Cardiac septum (tissue), 1 donor: ENCODE results near the gene BMP7. TPM values are rescaled to one million over a fixed set of nuclear protein-coding genes. Genes with fewer than 3 reads are reported as not detected.

Source experiments
- DNase-seq: peaks from one replicate; pipeline ENCODE4 v3.0.0-alpha.2; 2020; ENCODE audit warnings: low spot score
- intact Hi-C: fragments of 100-400 bp; cut with DNase I; formaldehyde crosslinking; loops from one replicate; pipeline ENCODE4 v1.14.0; 2022
- total RNA-seq: library from RNA; stranded (reverse); fragmentation: NEBNext Ultra II Directional; extraction: Animal tissue kit (Norgen Biotek cat#: 25700); gene quantifications from one replicate; pipeline ENCODE4 v1.2.1, GENCODE V29; 2021
- donor health status: DM: no; HTN: no; CAD: no.

BMP7 gene
- total RNA-seq, 1 donor from 2014 or later = 2.7 TPM

DNA sequence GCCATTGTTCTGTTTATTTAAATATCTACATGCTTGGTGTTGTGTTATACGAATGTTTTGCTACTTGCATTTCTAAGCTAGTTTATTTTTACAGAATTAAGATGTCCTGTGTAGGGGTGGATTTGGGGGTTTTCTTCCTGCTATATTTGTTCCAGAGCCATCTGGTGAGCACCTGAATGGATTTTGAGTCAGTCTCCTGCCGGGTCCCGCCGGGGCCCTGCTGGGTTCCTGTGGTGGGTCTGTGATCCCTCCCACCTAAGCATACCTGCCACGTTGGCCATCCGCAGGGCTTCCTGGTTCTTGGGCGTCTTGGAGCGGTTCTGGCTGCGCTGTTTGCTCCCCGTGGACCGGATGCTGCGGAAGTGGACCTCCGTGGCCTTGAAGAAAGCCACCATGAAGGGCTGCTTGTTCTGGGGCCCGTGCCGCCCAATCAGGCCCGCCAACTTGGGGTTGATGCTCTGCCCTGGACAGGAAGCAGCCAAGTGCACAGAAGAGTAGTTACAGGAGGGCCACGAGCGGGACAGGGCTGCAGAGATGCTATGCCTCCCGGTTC is 82.9 kb downstream of the BMP7 start:
- intact Hi-C loops = no loop called here

DNA sequence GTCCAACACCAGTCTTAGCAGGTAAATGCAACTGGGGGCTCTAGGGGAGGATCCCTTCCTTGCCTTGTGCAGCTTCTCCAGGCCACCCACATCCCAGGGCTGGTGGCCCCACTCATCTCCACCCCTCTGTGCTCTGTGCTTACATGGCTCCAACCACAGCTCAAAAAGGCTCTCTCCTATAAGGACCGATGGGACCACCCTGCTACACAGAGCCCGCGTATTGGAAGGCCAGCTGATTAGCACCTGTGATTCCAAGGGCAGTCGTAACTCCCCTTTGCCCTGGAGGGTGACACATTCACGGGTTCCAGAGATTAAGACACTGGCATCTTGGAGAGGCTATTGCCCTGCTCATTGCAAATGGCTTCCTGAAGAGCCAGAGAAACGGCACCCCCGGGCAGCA is 84.8 kb downstream of the BMP7 start:
- intact Hi-C loops = no loop called here
- no peak for DNase-seq

More for the DNA sequence above, 82.9 kb downstream of the BMP7 start:
- DNase-seq = no peak

DNA sequence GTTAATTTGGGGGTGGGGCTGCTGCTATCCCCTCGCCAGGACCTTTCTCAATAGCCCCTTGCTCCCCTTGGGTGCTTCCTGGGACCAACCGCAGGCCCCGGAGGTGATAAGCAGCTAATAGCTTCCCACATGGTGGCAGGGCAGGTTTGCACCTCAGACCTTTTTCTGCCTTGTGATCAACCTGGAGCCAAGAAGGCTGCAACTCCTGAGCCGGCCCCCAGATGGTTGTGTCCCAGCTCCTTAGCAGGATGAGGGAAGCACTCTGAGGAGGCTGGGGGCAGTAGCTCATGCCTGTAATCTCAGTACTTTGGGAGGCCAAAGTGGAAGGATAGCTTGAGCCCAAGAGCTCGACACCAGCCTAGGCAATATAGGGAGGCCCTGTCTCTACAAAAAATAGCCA is 85.5 kb downstream of the BMP7 start:
- DNase-seq = no peak
- intact Hi-C loops = no loop called here

DNA sequence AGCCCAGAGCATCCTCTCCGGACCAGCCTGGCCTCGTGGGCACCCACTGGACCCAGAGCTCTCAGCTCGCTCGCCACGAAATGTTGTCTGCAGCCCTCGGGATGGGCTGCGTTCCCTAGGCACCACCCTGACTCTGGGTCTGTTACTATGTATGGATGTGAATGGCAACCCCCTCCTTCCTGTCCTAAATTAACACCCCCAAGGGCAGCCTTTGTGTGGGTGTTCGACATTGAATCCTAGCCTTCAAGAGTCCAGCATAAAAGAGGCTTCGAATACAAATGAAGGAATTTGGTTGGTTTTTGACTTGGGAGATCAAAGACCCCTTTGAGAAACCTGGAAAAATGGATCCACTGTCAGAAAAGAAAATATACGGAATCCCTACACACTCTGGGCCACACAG is 86.1 kb downstream of the BMP7 start:
- intact Hi-C loops = no loop called here
- no peak for DNase-seq

DNA sequence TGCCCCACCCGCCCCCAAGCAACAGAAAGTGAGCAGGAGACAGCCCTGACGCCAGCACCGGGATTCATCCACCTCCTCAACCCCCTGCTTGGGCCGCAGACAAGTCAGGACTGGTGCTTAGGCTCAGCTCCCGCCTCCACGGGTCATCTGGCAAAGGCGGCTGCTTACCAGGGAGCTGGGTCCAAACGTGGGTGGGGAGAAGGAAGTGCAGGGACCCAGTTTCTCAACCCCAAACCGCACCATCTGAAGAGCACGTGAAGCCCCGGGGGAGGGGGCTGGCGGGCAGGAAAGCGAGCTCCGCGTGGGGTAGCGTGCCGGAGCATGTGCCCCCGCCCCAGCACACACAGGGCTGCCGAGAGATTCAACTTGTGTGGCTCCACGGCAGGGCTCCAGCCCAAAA is 87.2 kb downstream of the BMP7 start:
- DNase-seq = no peak
- intact Hi-C loops = no loop called here

DNA sequence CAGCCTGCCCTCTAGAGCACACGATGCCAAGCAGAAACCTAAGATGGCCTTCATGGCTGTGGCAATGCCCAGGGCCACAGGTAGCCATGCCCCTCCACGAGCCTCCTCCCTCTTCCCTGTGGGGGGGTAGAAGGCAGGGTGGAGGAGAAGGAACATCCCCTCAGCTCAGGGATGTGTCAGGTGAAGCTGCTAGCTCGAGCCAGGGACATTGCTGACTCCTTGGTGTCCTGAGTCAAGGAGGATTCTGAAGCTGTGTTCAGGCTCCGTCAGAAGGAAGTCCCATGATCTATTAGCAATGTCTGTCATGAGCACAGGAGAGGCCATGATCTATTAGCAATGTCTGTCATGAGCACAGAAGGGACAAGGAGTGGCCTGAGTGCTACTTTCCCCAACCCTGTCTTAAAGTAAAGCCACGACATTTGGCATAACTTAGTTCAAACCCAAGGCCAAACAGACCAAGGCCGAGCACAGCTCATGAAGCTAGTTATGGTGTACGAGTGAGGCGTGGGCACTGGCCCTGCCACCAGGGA is 87.8 kb downstream of the BMP7 start:
- intact Hi-C loops = no loop called here
- no peak for DNase-seq

DNA sequence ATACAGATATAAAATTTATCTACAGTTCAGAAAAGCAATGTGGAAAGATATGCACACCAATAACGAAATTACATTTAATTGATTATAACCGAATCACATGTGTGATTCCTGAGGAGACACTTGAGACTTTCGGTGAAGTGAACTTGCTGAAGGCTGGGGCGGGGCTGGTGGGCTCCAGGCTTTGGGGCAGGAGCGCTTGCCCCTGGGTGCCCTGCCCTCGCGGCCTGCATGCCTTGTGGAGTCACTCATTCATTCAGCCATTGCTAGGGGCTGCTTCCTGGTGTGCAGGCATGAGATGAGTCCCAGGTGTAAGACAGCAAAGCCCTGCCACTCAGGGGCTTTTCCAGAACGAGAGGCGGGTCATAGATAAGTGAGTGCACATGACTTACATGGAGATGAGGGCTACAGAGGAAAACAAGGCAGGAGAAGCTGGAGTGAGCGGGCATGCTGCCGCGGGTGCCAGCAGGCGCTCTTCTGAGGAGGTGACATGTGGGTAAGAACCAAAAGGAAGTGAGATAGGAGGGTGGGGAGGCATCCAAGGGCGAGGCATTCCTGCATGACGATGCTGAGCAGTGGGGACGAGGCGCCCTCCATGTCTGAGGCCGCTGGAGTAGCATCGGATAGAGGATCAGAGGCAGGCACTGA is 88.7 kb downstream of the BMP7 start:
- no peak for DNase-seq
- intact Hi-C loops = no loop called here

DNA sequence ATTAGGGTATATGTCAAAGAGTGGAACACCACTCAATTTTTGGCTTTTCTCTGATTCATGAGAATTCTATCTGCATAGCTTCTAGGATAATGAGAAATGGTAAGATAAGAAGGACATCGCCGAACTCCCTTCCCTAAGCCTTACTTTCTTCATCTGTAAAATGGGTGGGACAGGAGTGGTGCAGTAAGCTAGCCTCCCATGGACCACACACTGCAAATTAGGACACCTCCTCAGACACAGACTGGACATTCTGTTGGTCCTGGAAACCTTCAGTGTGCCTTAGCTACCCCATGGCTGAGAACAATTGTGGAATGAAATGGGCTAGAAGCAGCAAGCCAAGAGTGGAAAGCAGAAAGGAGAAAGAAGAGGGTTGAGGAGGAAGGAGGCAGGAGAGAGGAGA is 89.6 kb downstream of the BMP7 start:
- DNase-seq = no peak
- intact Hi-C loops = no loop called here

DNA sequence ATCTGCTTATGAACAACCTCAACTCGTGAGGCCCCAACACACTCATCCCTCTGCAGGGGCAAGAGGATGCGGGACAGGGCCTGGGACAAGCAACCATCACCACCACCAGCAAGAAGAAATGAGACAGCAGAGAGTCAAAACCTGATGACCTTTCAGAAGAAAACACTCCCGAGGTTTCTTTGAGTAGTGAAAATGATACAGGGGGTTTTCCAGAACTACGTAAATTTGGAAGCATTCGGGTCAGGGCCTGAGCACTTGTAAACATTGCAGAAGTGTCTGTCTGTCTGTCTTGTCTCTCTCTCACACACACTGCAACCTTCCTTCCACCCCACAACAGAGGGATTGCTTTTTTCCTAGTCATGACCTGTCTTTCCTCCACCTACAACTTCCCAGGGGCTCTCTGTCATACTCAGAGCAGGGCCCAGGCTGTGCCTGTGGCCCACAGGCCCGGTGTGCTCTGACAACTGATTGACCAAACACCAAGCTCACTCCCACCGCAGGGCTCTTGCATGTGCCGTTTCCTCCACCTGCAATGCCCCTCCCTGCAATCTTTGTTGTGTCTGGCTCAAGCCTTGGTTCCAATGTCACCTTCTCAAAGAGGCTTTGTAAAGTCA is 90.9 kb downstream of the BMP7 start:
- no peak for DNase-seq
- intact Hi-C loops = no loop called here

DNA sequence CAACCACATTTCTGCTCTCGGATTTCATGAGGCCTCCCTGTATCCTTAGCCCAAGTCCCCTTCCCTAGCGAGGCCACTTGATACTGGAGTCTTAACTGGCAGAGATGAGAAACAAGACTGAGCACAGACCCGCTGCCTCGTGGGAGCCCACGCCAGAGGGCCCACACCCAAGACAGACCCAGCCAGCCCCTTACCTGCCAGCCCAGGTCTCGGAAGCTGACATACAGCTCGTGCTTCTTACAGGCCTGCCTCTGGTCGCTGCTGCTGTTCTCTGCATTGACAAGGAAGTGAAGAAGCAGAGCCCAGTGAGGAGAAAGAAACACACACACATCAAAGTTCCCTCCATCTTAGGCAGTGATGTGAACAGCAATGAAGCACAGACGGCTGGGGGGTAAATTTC is 91.7 kb downstream of the BMP7 start:
- no peak for DNase-seq
- intact Hi-C loops = no loop called here

DNA sequence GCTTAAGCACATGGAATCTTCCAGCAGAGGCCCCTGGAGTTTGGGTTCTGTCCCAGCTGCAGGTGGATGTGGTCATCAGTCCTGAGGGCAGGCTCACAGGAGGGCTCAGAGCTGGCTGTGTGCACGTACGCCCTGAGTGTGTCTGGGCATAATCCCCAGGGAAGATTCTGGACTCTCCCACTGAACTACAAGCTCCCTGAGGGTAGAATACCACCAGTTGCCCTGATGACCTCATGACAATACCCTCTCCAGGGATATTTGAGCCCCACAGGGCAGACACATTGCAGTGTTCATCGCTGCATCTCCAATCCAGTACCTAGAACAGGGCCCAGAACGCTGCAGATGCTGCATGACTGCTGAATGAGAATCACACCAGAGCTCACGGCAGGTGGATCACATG is 92.5 kb downstream of the BMP7 start:
- DNase-seq = no peak
- intact Hi-C loops = no loop called here

DNA sequence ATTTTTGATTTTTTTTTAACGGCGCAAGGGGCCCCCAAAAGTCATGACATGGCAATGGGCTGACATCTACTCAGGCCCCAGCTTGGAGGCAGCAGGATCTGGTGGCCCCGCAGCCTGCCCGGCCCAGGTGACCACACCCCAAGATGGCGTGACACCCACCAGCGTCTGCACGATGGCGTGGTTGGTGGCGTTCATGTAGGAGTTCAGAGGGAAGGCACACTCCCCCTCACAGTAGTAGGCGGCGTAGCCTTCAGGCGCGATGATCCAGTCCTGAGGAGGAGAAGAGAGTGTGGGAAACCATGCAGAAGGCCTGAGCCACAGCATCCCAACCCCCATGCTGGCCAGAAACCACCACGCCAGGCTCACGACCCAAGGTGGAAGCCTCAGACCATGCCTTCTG is 93.4 kb downstream of the BMP7 start:
- intact Hi-C loops = no loop called here
- no peak for DNase-seq

DNA sequence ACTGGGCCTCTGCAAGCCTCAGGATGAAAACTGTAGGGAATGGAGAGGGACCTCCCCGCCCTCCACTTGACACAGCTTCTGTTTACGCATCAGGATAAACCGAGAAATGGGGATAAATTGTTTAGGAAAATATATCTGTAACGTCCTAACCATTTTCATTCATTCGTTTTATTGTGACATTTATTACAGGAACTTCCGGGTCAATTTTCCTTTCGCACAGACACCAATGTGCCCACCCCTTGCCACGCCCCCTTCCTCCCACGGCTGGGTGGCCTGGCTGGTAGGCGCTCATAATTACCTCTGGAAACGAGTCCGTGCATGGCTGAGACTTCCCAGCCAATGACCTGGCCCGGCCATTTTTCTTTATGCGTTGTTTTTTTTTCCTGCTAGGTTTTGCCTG is 96.1 kb downstream of the BMP7 start:
- intact Hi-C loops = no loop called here
- DNase-seq = no peak

DNA sequence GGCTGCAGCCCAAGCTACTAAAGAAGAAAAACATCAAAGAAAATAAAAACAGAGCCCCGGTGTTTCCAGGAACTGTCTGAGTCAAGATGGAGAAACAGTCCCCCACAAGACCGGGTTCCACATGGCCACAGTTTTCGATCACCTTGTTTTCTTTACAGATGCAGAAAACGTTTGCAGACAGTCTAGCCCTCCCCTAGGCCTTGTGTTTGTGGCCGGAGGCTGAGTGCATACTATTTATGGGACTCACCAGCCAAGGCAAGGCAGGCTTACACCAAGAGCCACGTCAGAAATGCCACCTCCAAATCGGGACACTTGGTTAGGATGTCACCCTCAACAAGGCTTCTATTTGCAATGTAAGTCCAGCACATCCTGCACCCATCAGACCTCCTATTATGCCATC is 97.3 kb downstream of the BMP7 start:
- intact Hi-C loops = no loop called here
- DNase-seq = no peak

DNA sequence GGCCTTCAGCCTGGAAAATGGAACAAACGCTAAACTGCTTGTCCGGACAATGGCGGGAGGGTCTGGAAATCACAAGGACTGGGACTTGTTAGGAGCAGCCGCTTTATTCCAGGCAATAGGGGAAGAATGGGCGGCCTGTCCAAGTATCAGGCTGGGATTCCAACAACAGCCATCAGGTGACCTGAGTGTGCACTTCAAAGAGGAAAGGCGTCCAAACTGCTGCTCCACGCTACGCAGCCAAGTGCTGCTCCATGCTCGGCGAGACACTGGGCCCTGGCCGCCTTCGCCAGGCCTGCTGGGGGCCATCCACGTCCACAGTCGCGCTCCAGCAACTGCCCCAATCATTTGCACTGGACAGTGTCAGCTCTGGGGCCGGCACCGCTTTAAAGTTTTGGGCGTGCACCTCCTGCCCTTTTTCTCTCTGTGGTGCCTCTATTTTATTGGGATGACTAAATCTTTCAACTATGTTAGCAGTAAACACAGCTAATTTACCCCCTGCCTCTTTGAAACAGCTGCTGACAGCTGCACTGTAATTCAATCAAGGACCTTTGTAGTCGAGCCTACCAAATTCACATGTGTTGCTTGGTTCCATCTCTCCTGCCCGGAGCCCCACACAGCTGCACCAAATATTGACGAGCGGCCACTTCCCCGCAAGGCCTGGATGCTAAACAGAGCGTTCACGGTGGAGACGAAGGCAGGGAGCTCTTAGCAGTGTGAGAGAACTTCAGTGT is 98.3 kb downstream of the BMP7 start:
- intact Hi-C loops = no loop called here
- no peak for DNase-seq

DNA sequence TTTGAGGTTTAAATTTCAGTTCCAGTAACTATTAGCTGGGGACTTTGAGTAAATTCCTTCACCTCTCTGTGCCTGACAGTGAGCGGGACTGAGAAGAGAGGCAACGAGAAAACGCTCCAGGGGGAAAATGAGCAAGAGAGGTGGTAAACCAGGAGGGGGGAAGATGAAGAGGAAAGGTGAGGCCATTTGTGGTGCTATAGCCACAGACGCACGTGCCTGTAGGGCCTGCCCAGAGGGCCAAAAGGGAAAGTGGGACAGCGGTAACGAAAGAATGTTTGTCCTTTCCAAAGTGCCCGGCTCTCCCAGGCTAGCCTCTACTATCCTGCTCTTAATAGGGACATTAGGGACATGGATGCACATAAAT is 99.2 kb downstream of the BMP7 start:
- DNase-seq = no peak
- intact Hi-C loops = no loop called here

DNA sequence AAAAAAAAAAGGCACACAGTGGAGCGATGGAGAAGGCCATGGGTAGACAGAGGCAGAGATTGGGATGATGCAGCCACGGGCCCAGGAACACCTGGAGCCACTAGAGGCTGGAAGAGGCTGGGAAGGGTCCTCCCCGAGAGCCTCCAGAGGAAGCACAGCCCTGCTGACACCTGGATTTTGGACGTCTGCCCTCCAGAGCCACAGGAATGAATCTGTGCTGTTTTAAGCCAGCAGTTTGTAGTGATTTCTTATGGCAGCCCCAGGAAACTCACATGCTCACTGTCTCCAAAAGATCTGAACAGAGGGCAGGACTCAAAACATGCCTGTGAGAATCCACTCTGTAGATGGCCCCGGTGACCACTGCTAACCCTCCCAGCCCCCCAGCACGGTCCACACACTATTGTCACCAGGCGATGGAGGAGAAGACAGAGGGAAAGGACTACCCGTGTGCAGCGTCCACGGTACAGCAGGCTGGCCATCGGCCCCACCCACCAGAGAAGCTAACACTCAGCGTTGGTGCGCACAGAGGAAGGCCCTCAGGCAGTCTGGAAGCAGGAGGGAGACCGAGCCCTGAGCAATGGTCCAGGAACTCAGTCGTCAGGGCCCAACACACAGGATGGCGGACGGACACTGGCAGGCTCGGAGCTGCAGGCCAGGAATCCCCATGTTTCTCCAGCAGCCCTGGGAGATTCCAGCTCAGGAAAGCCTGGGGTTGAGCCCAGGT is 99.7 kb downstream of the BMP7 start:
- intact Hi-C loops = no loop called here
- DNase-seq = no peak

DNA sequence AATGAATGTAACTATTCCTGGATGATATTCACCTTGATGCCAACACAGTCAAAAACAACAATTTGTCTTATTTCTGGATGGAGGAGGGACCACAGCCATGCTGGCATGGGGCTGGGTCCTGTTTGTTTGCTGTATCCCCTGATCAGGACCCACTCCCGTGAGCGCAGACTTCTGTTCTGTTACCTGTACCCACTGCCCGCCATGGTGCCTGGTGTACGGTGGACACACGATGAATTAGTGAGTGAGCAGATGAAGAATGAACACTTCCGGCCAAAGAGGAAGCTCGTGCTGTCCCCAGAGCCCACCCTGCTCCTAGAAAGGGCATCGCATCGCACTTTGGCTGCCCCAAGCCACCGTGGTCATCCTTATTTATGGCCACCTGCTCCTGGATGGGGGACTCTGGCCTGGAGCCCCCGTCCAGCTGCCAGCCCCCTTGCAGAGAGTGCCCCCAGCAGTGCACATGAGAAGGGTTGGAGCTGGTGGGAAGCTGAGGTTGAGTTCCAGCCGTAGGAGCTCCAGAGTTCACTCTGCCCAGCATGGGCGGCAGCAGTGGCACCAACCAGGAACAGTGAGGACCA is 100.9 kb downstream of the BMP7 start:
- intact Hi-C loops = no loop called here
- no peak for DNase-seq

DNA sequence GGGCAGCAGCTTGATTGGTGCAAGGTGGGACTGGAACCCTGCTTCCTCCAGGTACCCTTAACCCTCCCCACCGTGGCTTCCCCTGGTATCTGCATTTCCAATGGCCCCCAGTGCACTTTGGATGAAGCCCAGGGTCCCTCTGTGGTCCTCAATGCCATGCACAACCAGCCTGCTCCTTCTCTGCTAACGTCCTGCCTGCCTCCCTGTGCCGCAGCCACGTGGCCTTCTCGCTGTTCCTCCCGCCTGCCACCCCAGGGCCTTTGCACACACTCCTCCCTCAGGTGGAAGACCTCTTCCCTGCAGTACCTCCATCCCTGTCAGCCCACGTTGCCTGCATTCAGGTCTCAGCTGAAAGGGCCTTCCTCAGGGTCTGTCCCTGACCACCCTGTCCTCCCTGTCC is 101.6 kb downstream of the BMP7 start:
- DNase-seq = no peak
- intact Hi-C loops = no loop called here

DNA sequence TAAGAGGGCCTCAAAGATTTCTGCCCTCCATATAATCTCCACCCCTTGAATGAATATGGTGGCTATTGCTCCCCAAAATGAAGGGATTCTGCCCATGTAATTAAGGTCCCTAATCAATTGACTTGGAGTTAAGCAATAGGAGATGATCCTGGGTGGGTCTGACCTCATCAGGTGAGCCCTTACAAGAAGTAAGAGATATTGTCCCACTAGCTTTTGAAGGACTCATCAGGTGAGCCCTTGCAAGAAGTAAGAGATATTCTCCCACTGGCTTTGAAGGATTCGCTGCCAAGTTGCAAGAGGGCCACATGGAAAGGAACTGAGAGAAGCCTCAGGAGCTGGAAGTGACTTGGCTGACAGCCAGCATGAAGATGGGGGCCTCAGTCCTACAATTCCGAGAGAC is 103.4 kb downstream of the BMP7 start:
- no peak for DNase-seq
- intact Hi-C loops = no loop called here
